ENCODE data around the gene SBSN.
A peak's percentile ranks its signal among the peaks of the same experiment; 100 is the strongest.

The SBSN gene, protein sequence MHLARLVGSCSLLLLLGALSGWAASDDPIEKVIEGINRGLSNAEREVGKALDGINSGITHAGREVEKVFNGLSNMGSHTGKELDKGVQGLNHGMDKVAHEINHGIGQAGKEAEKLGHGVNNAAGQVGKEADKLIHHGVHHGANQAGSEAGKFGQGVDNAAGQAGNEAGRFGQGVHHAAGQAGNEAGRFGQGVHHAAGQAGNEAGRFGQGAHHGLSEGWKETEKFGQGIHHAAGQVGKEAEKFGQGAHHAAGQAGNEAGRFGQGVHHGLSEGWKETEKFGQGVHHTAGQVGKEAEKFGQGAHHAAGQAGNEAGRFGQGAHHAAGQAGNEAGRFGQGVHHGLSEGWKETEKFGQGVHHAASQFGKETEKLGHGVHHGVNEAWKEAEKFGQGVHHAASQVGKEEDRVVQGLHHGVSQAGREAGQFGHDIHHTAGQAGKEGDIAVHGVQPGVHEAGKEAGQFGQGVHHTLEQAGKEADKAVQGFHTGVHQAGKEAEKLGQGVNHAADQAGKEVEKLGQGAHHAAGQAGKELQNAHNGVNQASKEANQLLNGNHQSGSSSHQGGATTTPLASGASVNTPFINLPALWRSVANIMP

GRCh38 chr19:35528218-35529038 lies at the start of gene SBSN:
Gene SBSN (minus strand): TSS chr19:35528311. CDS start chr19:35528281, 30 bp downstream.
- DNase-seq (ENCODE audit: low read depth), result peak; percentile 75

DNA sequence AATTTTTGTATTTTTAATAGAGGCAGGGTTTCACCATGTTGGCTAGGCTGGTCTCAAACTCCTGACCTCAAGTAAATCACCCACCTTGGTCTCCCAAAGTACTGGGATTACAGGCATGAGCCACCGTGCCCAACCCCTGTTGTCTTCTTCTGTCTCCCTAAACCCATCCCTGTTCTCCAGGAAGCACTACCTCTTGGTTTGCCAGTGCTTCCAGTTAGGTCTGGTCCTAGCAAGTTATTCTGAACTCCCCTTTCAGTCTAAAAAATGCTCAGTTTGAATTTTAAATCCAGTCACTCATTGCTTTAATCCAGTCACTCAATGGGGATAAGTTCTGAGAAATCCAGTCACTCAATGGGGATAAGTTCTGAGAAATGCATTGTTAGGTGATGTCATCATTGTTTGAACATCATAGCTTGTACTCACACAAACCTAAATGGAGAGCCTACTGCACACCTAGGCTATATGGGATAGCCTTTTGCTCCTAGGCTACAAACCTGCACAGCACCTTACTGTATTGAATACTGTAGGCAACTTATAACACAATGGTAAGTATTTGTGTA lies 43.4 kb upstream of the SBSN start:
- no peak for DNase-seq (ENCODE audit: low read depth)

GRCh38 chr19:35569281-35569781 lies 41.2 kb upstream of the SBSN start:
- DNase-seq (ENCODE audit: low read depth), result no peak

DNA sequence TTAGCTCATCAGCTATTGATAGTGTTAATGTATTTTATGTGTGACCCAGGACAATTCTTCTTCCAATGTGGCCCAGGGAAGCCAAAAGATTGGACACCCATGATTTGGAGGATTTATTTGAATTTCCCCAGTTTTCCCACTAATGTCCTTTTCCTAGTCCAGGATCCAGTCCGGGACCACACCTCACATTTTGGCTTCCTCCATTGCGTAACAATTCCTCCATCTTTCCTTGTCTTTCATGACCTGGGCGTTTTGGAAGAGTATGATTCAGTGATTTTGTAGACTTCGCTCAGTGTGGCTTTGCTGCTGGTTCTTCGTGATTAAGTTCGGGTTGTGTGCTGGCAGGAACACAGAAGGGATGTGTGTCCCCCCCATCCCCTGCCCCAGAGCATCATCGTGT lies 38.6 kb upstream of the SBSN start:
- no peak for DNase-seq (ENCODE audit: low read depth)

GRCh38 chr19:35565016-35565856 lies 37.1 kb upstream of the SBSN start:
- DNase-seq (ENCODE audit: low read depth), result no peak

GRCh38 chr19:35563207-35563829 lies 35.2 kb upstream of the SBSN start, which contains the start of gene ATP4A:
Gene ATP4A (minus strand): TSS chr19:35563658. CDS start chr19:35563629, 29 bp downstream.
- DNase-seq (ENCODE audit: low read depth), result no peak

GRCh38 chr19:35562776-35563175 lies 34.7 kb upstream of the SBSN start:
- no peak for DNase-seq (ENCODE audit: low read depth)

- DNase-seq (ENCODE audit: low read depth), result no peak
Observed at GRCh38 chr19:35562336-35562735, 34.2 kb upstream of the SBSN start.

- no peak for DNase-seq (ENCODE audit: low read depth)
Observed at GRCh38 chr19:35561436-35561835, 33.3 kb upstream of the SBSN start.

DNA sequence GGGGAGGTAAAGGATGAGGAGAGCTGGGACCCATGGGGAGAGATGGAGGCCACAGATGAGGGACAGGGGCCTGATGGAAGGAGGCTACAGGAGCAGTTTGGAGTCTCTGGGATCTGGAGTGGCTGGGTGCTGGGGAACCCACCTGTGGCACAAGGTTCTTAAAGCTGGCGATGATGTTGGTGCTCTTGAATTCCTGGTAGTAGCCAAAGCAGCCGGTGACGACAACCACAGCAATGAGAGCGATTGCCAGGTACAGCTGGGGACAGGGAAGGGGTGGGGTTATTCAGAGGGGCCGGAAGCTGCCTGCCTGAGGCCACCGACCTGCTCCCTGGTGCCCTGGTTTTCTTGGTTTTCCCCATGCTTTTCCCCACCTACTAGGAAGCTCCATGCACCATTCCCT lies 32.6 kb upstream of the SBSN start:
- DNase-seq (ENCODE audit: low read depth), result no peak

DNA sequence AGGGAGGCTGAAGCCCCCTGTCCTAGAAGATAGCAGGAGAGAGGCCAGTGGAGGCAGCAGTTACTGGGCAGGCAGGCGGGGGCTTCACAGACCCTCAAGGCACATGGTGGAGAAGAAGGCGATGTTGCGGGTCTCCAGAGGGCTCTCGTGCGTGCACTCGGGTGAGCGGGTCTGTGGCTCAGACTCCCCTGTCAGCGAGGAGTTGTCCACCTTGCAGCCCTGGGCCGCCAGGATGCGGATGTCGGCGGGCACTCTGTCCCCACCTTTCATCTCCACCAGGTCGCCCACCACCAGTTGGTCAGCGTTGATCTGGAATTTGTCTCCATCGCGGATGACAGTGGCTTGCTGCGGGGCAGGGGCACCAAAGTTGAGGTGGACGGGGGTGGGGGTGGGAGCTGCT lies 32.2 kb upstream of the SBSN start:
- no peak for DNase-seq (ENCODE audit: low read depth)

DNA sequence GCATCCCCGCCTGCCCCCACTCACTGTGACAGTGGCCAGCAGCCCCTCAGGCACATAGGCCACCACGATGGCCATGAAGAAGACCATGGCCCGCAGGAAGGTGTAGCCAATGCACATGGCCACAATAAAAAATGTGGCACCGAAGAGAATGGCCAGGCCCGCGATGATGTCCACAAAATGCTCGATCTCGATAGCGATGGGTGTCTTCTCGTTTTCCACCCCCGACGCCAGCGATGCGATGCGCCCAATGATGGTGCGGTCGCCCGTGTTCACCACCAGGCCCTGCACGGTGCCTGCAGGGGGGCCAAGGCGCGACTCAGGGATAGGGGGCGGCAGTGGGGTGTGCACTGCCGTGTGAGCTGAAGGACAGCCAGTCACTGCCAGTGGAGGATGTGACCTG lies 31.7 kb upstream of the SBSN start:
- no peak for DNase-seq (ENCODE audit: low read depth)

GRCh38 chr19:35559281-35559659 lies 31.2 kb upstream of the SBSN start:
- DNase-seq (ENCODE audit: low read depth), result no peak

DNA sequence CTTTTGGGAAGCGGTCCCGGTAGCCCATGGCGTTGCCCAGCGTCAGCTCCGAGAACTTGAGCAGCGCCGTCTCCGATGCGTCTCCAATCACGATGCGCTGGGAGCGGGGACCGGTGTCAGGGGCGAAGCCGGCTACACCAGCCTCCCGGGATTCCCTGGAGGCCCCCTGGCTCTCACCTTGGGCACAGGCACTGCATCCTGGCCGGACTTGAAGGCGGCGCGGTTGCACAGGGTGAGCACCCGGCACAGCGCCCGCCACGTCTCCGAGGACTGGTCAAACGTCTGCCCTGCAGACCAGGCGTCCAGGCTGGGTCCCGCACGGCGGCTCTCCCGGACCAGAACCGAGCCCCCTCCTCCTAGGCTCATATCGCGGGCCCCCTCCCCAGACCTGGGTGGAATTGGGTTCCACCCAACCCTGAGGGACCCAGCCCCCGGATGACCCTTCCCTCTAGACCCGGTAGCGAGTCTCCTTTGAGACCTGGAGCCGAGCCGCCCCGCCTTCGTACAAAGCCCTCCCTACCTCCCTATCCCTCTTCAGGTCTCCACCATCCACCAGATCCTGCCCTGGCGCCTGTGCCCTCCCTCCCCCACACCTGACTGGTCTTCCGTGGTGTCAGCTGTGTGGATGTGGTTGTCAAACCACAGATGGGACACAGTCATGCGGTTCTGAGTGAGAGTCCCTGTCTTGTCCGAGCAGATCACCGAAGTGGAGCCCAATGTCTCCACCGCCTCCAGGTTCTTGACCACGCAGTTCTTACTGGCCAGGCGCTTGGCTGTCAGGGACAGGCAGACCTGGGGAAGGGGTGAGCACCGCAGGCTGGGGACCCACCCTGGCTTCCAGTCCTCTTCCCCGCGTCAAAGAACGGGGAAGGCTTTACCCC lies 30.5 kb upstream of the SBSN start:
- DNase-seq (ENCODE audit: low read depth), result no peak

DNA sequence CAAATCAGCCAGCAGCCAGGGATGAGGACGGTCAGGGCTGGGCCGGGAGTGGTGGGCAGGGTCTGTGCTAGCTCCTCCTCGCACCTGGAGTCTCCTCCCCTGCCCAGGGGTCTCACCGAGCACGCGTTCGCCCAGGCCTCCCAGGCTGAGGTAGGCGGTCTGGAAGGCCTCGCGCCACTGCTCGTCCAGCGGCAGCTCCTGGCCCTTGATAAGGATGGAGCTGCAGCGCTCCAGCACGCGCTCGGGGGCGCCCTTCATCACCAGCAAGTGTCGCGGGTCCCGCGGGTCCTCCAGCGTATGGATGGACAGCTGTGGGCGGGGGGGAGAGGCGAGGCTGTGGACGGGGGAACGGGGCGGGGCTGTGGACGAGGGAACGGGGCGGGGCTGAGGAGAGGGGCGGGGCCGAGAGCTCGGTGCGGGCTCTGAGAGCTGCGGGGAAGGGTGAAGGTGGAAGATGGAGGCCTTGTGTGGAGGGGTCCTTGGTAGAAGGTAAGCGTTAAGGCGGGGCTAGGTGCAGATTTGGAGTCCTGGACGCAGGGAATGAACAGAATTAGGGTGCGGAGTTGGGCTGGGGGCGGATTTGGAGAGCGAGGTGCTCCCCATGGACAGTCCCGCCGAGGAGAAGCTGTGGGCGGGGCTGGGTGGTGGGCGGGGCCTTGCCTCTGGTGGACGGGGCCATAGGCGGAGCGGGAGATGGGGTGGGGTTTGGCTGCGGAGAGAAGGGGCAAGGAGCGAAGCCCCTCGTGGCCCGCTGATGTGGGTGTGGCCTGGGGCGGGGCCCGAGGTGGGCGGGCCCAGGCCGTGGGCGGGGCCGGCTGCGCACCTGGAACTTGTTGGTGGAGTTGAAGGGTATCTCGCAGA lies 29.7 kb upstream of the SBSN start:
- no peak for DNase-seq (ENCODE audit: low read depth)

DNA sequence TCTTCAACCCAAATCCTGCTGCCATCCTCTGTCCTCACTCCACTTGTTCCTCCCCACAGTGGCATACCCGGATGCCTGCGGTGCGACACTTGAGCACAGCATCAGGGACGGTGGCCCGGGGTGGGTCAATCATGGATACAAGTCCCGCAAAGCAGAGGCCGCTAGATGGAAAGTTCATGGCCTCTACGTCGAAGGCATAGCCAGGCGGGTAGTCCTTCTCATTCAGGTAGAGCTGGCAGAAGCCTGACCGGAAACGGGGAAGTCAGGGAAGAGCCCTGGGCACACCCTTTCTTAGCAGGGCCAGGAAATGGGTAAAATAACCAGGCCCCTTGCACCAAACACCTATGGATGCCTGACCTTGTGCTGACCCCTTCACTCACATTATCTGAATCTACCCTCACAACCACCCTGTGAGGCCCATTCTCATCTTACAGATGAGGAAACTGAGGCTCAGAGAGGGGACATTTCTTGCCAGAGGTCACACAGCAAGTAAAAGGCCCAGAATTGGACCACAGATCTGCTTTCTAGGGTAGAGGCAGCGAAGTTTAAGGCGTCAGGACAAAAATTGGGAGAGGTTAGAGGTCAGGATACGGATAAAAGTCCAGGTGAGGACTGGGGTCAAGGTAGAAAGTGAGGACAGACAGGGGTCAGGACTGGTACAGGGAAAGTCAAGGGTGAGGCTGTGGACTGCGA lies 28.9 kb upstream of the SBSN start:
- DNase-seq (ENCODE audit: low read depth), result no peak

- DNase-seq (ENCODE audit: low read depth), result no peak
Observed at GRCh38 chr19:35556025-35556590, 28.0 kb upstream of the SBSN start.
